ENCODE data around the gene SRD5A2.

- TF ChIP-seq TAF1 (IDR thresholded peaks at IDR 0.05; ENCODE audit: low read depth, low read length) = no peak
- TF ChIP-seq POLR2A (IDR thresholded peaks at IDR 0.05; ENCODE audit: low read depth, low read length) = no peak
- TF ChIP-seq POLR2AphosphoS5 (IDR thresholded peaks at IDR 0.05; ENCODE audit: low read depth, low read length) = no peak
- TF ChIP-seq SPI1 (IDR thresholded peaks at IDR 0.05; ENCODE audit: low read depth, low read length) = no peak
- no peak for TF ChIP-seq POU2F2 (IDR thresholded peaks at IDR 0.05; ENCODE audit: low read depth, low read length)
- no peak for TF ChIP-seq PAX5 (IDR thresholded peaks at IDR 0.05; ENCODE audit: insufficient read depth, low read length, severe bottlenecking)
Observed at GRCh38 chr2:31579996-31580320, 780 bp downstream of the SRD5A2 start.
